Activated gamma-delta T cell treated with Interleukin-2 at 50 U/mL for 16 hours (primary cell): Measurements from ENCODE around the gene MYH9.
"Not testable (repeated sequence)": the region's sequence is repeated elsewhere in the genome, so short reads cannot be mapped to it uniquely, and the experiment has no call there.

ENCODE experiments used
- DNase-seq: peaks from one replicate; pipeline ENCODE4 v3.0.0-alpha.2; 2020

Gene MYH9

DNA sequence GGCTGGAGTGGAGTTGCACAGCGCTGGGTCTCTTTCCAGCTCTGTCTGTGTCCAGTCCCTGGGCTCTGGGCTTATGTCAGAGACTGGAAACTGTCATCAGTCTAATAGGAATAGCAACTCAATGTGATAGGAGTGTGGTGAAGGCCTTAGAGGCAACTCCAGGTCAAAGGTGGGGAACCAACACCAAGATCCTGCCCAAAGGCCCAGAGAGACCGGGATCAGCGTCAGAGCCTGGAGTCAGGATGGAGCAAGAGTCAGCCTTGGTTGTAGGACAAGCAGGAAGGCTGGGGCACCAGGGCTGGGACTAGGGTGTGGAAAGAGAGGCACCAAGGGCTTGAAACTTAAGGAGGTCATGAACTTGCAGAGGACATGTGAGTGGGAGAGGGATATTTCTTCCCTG lies 125.5 kb downstream of the MYH9 start:
- DNase-seq, result not testable (repeated sequence)

DNA sequence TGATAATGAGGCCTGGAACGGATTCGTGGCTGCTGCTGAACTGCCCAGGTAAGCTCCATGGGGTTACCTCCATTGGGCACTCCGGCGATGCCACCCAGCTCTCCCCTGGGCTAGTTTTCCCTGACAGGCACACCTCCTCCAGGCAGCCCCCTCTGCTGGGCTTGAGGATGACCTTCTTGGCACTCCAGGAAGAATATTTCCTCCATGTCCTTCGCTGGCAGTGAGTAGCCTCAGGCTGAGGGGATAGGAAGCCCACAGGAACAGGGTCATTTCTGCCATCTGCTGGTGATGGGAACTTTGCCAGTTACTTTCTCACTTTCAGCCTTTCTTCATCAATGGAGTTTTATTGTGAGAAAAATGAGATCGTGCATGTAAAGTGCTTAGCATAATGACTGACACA lies 126.1 kb downstream of the MYH9 start:
- DNase-seq, result not testable (repeated sequence)

DNA sequence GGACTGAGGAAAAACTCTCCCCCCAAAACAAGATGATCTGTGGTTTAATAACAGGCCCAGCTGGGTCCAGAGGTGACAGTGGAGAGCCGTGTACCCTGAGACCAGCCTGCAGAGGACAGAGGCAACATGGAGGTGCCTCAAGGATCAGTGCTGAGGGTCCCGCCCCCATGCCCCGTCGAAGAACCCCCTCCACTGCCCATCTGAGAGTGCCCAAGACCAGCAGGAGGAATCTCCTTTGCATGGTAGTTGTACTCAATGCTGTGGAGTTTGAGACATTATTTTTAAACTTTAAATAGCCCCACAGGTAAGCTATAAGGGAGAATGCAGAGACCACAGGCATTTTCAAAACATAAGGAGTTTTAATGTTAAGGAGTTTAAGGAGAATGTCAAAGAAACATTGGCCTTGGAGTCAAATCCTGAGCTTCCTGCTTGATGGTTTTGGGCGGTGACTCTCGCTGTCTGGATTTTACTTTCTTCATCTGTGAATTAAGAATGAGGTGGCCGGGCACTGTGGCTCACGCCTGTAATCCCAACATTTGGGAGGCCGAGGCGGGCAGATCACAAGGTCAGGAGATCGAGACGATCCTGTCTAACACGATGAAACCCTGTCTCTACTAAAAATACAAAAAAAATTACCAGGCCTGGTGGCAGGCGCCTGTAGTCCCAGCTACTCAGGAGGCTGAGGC lies 128.0 kb downstream of the MYH9 start:
- DNase-seq, result no peak

DNA sequence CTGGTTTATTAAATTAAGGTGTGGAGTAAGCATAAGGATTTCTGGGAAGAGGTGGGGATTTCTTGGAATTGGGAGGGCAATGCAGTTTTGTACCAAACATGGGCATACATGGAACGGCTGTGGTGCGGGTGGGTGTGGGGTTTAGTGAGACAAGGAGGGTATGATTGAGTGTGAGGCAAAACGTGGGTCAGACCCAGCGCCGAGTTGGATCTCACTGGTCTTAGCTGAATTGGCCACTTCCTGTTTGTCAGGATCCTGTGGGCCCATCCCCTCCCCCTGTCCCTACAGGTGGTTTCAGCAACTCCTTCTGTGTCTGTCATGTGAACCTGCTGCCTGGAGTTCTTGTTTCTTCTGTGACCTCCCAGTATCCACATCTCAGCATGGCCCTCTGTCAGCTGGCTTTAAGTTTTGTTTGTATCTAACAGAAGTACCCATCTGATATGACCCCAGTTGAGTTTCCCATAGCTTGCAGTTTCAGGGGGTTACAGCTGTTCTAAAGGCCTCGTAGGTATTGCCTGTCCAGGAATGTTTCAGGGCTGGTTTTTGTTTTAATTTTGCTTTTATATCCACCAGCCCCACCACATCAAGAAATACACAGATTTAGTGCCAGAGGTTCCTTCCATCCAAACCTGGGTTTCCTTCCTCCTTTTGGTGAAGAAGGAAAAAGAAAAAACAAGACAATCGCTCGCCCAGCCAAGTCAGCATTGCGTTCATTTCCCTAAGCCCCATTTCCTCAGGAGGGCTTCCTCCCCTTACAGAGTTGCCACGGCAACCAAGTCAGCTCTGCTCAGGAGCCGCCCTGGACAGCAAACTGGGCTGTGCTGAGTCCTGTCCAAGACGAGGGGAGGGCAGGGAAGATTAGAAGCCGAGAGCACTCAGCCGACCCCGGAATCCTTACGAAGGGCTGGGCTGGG lies 128.8 kb downstream of the MYH9 start:
- no peak for DNase-seq

DNA sequence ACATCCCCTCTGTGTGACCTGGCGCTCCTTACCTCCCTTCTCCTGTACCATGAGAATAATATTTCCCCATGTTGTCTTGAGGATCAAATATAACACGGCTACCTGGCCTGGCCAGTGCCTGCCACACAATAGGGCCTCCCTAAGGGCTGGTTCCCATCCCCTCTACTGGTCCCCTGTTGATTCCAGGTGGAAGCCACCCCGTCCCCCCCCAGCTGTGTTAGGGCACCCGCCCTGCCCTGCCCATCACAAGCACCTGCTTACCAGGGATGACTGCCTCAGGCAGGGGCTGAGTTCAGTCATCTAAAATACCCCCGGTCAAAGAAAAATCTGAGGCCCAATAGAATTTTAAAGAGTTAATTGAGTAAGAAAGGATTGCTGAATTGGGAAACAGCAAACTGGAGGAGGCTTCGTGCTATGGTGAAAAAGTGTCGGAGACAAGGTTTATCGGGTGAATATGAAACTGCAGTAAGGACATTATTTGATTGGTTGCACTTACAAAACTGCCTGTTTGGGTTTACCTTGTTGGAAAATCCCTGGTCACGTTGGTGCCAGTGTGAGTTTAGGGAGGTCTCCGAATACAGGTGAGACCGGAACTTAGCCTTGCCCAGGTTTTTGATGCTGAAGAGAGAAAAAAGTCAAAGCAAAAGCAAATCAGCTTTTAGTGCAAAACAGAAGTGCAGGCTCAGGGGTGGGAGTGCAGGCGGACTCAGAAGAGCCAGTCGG lies 129.7 kb downstream of the MYH9 start:
- DNase-seq, result no peak

DNA sequence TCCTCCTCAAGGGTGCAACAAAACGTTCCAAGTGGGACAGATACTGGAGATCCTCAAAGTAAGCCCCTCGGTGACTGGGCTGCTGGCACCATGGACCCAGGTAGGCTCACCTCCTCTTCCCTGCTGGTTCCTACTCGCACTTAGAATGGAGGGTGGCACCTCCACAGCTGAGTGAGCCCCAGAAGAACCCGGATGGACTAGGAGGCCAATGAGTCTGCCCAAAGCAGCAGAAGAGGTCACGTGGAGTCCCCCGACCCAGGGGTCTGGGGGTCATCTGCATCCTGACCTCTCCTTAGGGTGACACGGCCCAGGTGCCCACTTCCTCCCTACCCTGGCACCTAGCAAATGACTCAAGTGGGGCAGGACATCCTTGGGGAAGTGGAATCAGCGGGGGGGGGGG lies 130.5 kb downstream of the MYH9 start:
- no peak for DNase-seq

DNA sequence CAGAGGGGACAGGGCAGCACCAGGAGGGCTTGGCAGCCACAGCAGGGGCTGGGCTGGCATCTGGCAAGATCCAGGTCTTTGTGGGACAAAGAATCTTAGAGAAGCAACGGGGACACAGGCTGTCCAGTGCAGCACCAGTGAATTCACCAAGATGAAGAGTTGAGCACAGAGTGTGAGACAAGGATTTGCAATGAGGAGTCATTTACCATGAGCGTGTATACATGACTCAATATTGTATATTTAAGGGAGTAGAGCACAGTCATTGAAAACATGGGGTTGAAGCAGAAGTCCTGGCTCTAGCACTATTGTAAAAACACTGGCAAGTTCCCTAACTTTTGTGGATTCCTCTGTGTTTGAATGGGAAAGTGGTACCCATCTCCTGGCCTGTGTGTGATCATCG lies 131.3 kb downstream of the MYH9 start:
- no peak for DNase-seq

DNA sequence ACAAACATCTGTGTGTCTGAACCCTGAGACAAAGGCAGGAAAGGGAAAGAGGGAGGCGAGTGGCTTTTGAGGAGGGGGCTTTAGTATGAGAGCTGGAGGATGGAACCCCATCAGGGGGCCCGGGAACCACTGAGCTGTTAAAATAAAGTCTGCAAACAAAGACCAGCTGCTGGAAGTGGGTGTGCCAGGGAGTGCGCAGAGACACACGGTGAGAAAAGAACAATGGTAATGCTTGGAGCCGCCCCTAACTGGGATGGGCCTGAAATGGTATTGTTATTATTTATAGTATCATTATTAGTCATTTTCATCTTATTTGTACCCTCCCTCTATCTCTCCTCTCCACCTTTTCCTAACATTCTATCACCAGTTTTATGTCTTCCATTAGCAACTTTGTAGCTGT lies 132.2 kb downstream of the MYH9 start:
- DNase-seq, result not testable (repeated sequence)

DNA sequence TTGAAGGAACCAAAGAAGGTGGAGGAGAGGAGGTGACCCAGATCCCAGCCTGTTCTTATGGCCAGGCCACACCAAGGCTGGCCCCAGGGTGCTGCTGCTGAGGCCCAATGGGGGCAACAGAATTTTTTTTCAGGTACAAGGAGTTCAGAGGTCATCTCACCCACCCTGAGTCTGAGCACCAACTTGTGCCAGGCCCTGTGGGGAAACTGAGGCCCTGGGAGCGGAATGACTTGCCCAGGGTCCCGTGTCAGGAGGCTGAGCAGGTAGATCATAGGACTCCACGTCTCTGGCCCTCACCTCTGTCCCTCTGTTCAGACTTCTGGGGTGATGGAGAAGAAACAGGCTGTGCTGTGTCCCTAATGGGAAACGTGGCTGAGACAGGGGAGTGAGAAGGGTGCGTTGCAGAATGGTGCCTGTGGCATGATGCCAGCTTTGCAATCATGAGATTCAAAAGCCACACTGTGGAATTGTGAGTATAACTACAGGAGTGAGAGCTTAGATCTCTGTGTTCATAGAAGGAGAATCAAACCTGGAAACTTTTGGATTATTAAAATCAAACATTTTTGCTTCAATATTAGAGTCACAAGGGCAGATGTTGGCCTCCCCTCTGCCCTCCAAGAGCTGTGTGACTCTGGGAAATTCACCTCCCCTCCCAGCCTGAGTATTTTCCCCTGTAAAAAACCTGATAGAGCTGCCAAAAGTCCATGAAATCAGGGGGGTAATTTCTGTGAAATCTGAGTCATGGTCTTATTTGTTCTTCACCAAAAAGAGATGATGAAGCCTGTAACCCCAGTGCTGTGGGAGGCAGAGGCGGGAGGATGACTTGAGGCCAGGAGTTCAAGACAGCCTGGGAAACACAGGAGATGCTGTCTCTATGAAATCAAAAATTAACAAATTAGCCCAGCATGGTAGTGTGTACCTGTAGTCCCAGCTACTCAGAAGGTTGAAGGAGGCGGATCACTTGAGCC lies 134.0 kb downstream of the MYH9 start:
- no peak for DNase-seq

DNA sequence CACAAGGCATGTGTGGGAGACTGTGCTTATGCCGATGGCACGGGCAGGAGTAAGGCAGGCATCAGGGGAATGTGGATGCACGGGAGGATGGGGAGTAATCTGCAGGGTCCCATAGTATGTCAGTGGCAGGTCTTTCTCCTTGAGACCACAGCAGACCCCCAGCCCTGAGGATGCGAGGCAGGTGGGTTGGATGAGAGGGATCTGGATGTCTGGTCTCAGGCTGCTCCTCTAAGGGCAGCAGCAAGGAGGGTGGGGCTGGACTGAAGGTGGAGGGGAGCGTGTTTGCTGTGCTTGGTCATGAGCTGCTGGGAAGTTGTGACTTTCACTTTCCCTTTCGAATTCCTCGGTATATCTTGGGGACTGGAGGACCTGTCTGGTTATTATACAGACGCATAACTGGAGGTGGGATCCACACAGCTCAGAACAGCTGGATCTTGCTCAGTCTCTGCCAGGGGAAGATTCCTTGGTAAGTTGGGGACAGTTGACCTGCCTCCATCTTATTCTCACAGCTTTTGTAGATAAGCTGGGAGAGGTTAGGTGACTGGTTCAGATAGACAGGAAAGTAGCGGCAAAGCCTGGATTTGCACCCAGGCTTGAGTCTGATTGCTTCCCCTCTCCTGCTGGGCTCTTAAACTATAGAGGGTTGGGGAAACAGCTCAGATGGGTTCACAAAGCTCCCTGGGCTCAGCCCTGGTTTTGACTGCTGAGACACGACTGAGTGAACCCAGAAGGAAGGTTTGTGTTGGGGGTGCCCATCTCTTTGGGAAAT lies 134.8 kb downstream of the MYH9 start, which contains the start of gene APOL1:
Gene APOL1, plus strand, starts transcription at position 380 of the 769 bp plus-strand sequence. CDS start 1,823 bp downstream, outside the sequence.
- peak; percentile 37 for DNase-seq

DNA sequence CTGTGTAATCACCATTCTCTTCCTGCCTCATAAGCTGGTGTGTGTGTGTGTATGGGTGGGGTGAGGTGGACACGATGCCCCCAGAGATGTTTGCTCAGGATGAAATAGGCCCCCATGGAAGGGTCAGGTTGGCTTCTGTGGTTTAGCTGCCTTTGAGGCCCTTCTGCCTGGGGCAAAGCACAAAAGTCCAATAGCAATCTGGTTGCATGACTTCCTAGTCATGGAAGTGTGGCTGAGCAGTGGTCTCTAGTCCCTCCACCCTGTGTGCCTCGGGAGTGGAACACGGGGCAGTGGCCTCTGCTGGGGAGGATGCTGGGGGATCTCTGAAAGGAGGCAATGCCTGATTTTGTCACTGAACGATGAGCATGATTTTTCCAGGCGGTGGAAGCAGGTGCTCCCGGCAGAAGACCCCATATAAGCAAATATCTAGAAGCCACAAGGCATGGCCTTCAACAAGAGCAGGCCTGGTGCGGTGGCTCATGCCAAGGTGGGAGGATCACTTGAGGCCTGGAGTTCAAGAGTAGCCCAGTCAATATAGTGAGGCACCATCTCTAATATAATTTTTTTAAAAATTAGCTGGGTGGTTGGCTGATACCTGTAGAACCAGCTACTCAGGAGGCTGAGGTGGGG lies 135.7 kb downstream of the MYH9 start:
- not testable (repeated sequence) for DNase-seq

DNA sequence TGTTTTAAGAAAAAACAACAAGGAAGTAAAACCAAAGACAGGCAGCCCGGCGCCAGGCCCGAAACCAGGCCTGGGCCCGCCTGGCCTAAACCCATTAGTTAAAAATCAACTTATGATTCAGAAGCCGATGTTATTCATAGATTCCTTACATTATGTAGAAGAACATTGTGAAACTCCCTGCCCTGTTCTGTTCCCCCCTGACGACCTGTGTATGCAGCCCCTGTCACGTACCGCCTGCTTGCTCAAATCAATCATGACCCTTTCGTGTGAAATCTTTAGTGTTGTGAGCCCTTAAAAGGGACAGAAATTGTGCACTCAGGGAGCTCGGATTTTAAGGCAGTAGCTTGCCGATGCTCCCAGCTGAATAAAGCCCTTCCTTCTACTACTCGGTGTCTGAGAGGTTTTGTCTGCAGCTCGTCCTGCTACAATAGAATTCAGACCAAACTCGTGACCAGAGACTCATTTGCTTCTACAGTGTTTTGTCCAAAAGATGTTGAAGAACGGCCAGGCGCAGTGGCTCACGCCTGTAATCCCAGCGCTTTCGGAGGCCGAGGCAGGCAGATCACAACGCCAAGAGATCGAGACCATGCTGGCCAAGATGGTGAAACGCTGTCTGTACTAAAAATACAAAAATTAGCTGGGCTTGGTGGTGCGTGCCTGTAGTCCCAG lies 137.3 kb downstream of the MYH9 start:
- DNase-seq, result not testable (repeated sequence)

DNA sequence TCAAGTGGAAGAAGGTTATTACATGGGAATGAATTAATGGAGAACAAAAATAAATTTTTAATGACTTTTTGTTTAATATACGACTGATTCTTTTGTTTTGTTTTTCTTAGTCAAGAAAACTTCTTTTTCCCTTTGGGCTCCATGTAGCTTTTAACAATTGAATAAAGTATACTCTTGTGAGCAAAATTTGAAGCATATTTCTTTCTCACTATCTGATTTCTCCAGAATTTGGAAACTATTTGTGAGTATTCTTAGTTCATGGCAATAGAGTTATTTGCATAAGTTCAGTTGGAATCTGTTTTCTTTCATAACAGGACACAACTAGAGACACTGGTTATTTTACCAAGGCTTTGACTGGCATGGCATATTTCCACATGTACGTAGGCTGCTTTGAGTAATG lies 138.6 kb downstream of the MYH9 start:
- DNase-seq, result no peak

DNA sequence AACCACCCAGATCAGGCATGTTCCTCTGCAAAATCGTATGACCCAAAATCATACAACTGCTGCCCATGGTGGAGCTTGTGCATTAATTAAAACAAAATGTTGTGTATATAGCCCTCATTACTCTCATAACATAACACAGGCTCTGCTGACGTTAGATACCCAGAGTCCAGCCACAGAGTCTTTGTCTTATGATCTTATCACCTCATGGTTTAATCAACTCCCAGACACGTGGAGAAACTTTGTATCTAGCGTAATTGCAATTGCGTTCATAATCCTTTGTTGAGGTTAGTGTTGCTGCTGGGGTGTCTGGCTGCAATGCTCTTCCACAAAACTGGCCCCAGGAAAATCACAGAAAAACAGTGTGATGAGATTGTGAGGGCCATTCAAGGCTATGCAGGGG lies 139.8 kb downstream of the MYH9 start:
- DNase-seq, result no peak

DNA sequence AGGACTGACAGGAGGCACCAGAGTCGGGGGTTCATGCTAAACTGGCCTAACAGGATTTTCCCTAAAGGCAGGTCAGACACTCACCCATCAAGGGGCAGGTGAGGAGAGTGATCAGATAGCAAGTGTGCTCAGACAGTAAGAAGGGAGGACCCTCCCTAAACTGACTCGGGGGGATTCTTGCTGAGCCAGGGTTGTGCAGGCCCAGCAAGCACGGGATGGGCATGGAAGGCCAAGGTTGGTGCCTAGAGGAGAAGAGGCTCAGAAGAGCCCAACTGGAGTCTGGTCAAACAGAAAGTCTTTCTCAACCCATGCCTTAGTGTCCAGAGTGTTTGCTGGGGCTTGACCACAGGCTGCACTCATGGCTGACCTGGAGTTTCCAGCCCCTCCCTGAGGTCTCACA lies 141.0 kb downstream of the MYH9 start:
- no peak for DNase-seq

DNA sequence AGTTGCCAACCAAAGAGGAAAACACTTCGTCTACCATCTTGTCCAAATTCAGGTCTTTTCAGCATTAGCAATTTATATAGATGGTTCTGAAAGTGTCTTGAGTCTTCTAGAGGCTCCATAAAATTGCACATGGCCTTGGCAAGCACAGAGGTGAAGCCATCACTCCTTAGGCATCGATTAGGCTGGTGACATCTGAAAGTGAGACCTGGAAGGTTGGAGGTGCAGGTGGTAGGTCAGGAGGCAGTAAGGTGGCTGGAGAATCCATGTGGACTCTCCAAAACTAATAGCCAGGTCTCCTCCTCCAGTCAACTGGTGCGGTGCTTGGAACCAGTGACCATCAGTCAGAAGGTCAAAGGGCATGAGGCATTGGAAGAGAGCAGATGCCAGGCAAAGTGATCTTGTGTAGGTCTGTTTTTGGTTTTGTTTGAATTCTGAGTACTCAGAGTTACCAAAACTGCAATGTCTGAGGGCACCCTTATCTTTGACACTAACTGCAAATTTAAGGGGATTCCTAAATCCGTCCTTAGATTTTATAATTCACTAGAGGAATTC lies 141.9 kb downstream of the MYH9 start:
- DNase-seq, result no peak

DNA sequence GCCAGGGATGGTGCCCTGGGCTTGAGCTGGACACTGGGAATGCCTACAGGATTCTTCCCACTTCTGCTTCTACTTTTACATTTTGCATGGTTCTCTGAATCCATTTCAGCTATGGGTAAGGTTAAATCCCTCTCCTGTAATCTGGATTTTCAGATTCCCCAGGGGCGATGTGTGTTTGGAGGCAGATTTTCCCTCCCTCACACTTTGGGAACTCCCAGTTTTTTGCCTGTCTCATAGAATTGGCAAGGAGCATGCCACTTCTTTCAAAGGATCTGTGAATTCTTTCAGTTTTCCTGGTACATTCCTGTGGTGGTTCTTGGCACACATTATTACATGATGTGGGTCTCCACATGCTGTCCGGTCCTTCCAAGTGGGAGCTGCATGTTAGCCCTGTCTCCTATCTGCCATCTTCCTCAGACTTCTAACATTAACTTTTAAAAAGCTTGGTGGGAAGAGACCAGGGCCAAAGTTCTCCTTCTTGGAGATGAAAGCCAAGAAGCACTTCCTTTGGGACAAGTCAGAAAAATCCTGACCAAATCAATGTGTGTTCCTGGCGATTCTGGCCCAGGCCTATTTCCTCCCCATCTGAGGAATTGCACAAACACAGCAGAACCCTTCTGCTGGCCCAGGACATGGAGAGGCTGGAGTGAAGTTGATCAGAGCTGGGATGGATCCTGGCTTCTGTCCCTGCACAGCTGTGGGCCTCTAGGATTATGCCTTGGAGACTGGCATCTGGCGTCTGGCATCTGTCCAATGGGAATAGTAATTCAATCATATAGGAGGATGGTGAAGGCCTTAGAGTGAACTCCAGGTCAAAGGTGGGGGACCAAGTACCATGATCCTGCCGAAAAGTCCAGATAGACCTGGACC lies 143.0 kb downstream of the MYH9 start:
- no peak for DNase-seq

DNA sequence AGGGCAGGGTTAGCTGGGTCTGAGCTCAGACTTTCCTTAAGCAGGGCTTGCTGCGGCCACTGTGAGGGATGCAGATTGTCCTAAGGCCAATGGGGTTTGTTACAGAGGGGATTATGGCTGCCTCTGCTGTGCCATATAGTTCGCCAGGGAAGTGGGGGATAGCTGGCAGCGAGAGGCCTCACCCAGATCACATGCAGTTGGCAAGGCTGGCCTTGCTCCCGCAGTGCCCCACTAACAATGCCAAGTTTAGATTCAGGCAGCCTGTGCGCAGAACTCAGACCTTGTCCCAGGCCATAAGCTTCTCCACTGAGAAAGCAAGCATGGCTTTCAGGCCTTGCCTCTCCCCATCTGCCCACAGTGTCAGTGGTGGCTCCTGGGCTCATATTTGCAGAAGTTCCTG lies 143.8 kb downstream of the MYH9 start:
- no peak for DNase-seq
